Fibroblast of lung (primary cell): Measurements from ENCODE around the gene DIP2C.

Experiments used
- EZH2 ChIP-seq: IDR thresholded peaks from 2 replicates; pipeline ENCODE4 v1.5.1; 2012; ENCODE audit warnings: low read length, control low read depth, mild to moderate bottlenecking; ENCODE audit errors: missing control alignments
- TF ChIP-seq, protein P1 (sequence below), 2 donors: IDR thresholded peaks in 1 of 2; conservative IDR thresholded peaks in 1 of 2; 1 replicate in 1 of 2; 2 replicates in 1 of 2; pipeline ENCODE4 v1.5.1; 2011 to 2012; ENCODE audit warnings: low read length in 2 of 2, control low read depth in 1 of 2, inconsistent platforms in 1 of 2, low read depth in 1 of 2, mild to moderate bottlenecking in 1 of 2

DNA sequence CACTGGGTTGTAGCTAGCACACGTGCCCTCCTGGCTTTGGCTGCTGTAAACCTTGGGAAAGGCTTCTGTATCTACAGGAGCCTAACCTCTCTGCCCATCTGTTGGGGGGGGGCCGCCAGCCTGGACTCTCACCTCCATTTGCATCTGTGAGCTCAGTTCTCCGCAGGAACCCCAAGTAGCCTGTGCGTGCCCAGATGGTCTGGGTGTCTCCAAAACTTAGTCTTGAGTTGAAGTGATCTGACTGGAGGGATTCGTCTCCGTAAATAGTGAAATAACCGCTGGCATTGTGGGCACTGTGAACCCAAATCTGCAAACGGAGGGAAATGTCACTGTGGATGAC, 406.4 kb downstream of the DIP2C start:
- TF ChIP-seq, protein P1, sequence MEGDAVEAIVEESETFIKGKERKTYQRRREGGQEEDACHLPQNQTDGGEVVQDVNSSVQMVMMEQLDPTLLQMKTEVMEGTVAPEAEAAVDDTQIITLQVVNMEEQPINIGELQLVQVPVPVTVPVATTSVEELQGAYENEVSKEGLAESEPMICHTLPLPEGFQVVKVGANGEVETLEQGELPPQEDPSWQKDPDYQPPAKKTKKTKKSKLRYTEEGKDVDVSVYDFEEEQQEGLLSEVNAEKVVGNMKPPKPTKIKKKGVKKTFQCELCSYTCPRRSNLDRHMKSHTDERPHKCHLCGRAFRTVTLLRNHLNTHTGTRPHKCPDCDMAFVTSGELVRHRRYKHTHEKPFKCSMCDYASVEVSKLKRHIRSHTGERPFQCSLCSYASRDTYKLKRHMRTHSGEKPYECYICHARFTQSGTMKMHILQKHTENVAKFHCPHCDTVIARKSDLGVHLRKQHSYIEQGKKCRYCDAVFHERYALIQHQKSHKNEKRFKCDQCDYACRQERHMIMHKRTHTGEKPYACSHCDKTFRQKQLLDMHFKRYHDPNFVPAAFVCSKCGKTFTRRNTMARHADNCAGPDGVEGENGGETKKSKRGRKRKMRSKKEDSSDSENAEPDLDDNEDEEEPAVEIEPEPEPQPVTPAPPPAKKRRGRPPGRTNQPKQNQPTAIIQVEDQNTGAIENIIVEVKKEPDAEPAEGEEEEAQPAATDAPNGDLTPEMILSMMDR (conservative IDR thresholded peaks at IDR 0.05 in 1 of 2, IDR thresholded peaks at IDR 0.05 in 1 of 2; ENCODE audit: low read depth in 1 of 2, low read length in 2 of 2): no peak
- no peak for TF ChIP-seq EZH2
